A549 (cell line): ENCODE data around the gene IDI1.

Source experiments
- CBX2 ChIP-seq: fragments of 200-600 bp; sonication (generic); IDR thresholded peaks from 2 replicates; pipeline ENCODE4 v1.6.1; 2016; ENCODE audit warnings: low read depth, mild to moderate bottlenecking, borderline replicate concordance
- CTCF ChIP-seq: fragments of >200 bp; sonication (Bioruptor Twin); formaldehyde crosslinking; IDR thresholded peaks from 3 replicates; pipeline ENCODE4 v1.5.1; 2016
- EHMT2 ChIP-seq: fragments of 200-600 bp; sonication (generic); IDR thresholded peaks from 2 replicates; pipeline ENCODE4 v1.6.1; 2016; ENCODE audit warnings: antibody characterized with exemption, low read depth, mild to moderate bottlenecking, moderate library complexity
- EP300 ChIP-seq, 2 experiments: fragments of >200 bp; sonication (Bioruptor Twin); formaldehyde crosslinking; IDR thresholded peaks; 2 replicates in 1 of 2; 3 replicates in 1 of 2; pipeline ENCODE4 v1.6.1; 2016 to 2017
- MAFK ChIP-seq: fragments of 450-650 bp; IDR thresholded peaks from 2 replicates; pipeline ENCODE4 v1.6.1; 2014; ENCODE audit not compliant: partially characterized antibody
- MAZ ChIP-seq: fragments of 150-350 bp; IDR thresholded peaks from 2 replicates; pipeline ENCODE4 v1.6.1; 2014; ENCODE audit warnings: antibody characterized with exemption, low read depth, low read length, borderline replicate concordance

- TF ChIP-seq MAFK (no peak), CBX2 (no peak), EP300 (IDR thresholded peaks at IDR 0.05) (no peak), CTCF (no peak), MAZ (no peak), EHMT2 (no peak)
Measured at GRCh38 chr10:1083581-1083980, 34.7 kb upstream of the IDI1 start.
